Duodenal mucosa (tissue), 2 donors: ENCODE data around the gene MYCN.
A peak's percentile ranks its signal among the peaks of the same experiment; 100 is the strongest.

Source experiments
- H3K27ac ChIP-seq: one replicate; pipeline ENCODE4 v1.7.0; 2013; ENCODE audit warnings: low read depth, low read length
- H3K27me3 ChIP-seq, 2 donors: one replicate each; pipeline ENCODE4 v1.7.0; 2013; ENCODE audit warnings: low read length in 2 of 2, control low read depth in 1 of 2; ENCODE audit not compliant: insufficient read depth in 2 of 2, control insufficient read depth in 1 of 2
- H3K36me3 ChIP-seq, 2 donors: one replicate each; pipeline ENCODE4 v1.7.0; 2013; ENCODE audit warnings: low read length in 2 of 2, control low read depth in 1 of 2; ENCODE audit not compliant: insufficient read depth in 2 of 2, control insufficient read depth in 1 of 2
- H3K4me1 ChIP-seq, 2 donors: one replicate each; pipeline ENCODE4 v1.7.0; 2013; ENCODE audit warnings: low read length in 2 of 2, control low read depth in 1 of 2; ENCODE audit not compliant: insufficient read depth in 2 of 2, control insufficient read depth in 1 of 2
- H3K4me3 ChIP-seq, 2 donors: one replicate each; pipeline ENCODE4 v1.7.0; 2013; ENCODE audit warnings: low read length in 2 of 2, low read depth in 1 of 2
- H3K9ac ChIP-seq, 2 donors: one replicate each; pipeline ENCODE4 v1.7.0; 2013; ENCODE audit warnings: low read length in 2 of 2, low read depth in 1 of 2
- H3K9me3 ChIP-seq, 2 donors: one replicate each; pipeline ENCODE4 v1.7.0; 2013; ENCODE audit warnings: low read length in 2 of 2, control low read depth in 1 of 2; ENCODE audit not compliant: control insufficient read depth in 1 of 2

Gene MYCN

DNA sequence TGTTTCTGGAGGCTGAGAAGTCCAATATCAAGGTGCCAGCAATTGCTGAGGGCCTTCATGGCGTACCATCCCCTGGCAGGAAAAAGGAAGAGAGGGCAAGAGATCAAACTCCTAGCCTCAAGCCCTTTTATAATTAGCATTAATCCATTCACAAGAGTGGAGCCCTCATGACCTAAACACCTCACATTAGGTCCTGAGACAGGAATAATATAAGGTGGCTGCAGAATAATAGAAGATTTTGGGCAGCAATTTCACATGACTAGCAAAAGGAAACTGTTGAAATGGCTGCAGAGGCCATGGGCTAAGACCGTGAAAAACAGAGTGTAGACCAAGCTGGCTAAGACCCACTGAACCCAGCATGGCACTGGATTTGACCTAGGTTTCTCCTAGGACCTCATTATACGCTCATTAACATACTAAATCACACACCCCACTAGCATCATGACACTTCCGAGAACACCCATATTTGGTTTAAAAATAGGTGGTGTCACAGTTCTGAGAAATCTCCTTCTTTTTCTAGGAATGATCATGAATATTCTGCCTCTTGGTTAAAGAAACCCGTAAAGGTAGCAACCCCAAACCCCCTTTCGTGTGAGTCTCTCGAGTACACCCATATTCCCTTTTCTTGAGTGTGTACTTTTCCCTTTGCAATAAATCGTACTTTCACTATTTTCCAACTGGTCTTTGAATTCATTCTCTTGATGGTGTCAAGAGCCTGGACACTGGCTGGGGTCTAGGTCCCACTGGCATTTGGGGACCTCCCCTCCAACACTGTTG, 3.1 kb upstream of the MYCN start:
- Histone ChIP-seq H3K4me3 (no peak overlapping the region), H3K36me3 (no peaks in the 10 kb centered on the region), H3K27me3 (peaks cover 0 to 9% of the 10 kb centered on the region in 2 donors), H3K9ac (no peak overlapping the region), H3K27ac (no peak overlapping the region), H3K9me3 (no peaks in the 10 kb centered on the region), H3K4me1 (peaks cover 0 to 15% of the 10 kb centered on the region in 2 donors)

DNA sequence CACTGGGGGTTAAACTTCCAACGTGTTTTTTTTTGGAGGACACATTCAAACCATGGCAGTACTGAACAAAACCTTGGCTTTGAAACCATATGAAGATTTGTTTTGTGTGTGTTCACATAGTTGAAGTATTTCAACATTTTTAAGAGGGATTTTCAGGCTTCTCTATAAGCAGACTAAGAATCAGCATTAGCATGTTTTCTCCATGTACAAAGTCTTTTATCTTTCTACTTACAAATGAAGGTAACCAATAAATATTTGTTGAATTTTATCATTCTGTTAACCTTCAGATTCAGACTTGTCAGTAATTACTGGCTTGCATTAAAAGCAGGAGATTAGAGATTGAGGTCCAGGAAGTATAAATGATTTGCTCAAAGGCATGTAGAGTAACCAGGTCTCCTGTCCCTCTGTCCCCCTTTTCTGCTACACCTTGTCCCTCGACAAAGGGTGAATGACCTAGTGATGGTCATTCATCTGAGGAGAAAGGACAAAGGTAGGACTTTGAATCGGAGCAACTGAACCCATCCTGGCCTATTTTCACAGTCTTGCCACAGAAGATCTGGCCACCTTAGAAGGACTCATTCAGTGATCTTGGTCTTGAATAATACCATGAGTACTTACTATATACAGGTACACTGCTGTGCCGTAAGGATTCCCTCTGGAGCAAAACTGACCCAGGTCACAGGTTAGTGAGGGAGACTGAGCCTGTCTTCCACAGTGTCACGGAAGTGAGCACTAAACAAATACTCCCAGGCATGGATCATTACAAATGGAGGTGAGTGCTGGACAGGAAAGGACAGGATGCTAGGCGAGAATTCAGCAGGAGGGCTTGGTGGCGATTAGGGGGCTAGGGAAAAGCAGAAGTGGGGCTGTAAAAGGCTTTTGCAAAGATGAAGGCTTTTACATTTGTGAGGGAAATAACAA, 2.2 kb upstream of the MYCN start:
- no peak overlapping the region for H3K9ac ChIP-seq
- no peaks in the 10 kb centered on the region for H3K9me3 ChIP-seq
- H3K27ac ChIP-seq = no peak overlapping the region
- peaks cover 4 to 19% of the 10 kb centered on the region in 2 donors for H3K4me1 ChIP-seq
- no peak overlapping the region for H3K4me3 ChIP-seq
- no peaks in the 10 kb centered on the region for H3K36me3 ChIP-seq
- peaks cover 0 to 13% of the 10 kb centered on the region in 2 donors for H3K27me3 ChIP-seq

DNA sequence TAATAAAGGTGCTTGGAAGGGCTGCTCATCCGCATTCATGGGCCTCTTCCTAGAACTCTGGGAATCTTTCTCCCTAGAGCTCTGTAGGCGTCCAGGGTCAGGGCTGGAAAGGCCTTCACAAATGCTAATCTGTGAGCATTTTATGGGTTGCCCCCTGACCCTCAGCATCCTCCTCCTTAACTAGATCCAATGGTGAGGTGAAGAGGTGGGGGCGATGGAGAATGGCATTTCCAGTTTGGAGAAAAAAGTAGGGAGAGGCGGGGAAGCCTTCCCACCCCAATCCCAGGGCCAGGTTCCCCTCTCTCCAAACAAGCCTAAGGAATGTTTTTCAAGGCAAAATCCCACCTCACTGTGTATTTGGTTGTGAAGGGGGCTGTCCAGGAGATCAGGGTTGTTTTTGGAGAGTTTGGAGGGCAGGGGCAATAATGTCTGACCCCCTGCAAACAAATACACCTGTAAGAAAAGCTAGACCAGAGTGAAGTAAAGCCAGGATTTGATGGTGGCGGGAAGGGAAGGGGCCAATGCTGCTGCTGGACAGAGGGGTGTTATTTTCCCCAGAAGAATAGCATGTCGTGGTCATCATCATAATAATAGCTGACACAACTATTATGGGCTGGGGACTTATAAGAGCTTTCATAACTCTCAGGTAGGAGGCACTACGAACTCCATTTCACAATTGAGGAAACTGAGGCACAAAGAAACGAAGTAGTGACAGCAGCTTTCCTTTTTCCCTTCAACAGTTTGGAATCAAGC, 1.4 kb upstream of the MYCN start:
- Histone ChIP-seq H3K9ac (peak overlapping the region in 1 of 2 donors; percentile 32), H3K27me3 (peaks cover 0 to 13% of the 10 kb centered on the region in 2 donors), H3K9me3 (no peaks in the 10 kb centered on the region), H3K27ac (no peak overlapping the region), H3K4me1 (peaks cover 12 to 27% of the 10 kb centered on the region in 2 donors), H3K4me3 (peak overlapping the region; percentile 63 to 74), H3K36me3 (no peaks in the 10 kb centered on the region)

DNA sequence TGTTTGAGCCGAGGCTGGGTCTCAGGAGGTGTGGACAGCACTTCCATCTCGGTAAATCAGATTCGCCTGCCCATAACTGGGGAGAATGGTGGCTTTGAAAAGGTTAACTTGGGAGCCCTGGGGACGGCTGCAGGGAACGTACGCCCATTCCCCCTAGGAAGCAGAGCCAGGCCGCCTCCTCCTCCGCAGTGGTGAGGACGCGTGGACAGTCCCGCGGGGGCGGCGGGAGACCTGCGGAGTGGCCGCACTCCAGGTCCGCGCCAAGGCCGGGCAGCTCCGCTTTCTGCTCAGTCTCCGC, 845 bp upstream of the MYCN start:
- Histone ChIP-seq H3K4me3 (peak overlapping the region; percentile 63 to 74), H3K9me3 (no peaks in the 10 kb centered on the region), H3K27me3 (peaks cover 0 to 13% of the 10 kb centered on the region in 2 donors), H3K9ac (peak overlapping the region in 1 of 2 donors; percentile 32), H3K4me1 (peaks cover 17 to 27% of the 10 kb centered on the region in 2 donors), H3K27ac (no peak overlapping the region), H3K36me3 (no peaks in the 10 kb centered on the region)

DNA sequence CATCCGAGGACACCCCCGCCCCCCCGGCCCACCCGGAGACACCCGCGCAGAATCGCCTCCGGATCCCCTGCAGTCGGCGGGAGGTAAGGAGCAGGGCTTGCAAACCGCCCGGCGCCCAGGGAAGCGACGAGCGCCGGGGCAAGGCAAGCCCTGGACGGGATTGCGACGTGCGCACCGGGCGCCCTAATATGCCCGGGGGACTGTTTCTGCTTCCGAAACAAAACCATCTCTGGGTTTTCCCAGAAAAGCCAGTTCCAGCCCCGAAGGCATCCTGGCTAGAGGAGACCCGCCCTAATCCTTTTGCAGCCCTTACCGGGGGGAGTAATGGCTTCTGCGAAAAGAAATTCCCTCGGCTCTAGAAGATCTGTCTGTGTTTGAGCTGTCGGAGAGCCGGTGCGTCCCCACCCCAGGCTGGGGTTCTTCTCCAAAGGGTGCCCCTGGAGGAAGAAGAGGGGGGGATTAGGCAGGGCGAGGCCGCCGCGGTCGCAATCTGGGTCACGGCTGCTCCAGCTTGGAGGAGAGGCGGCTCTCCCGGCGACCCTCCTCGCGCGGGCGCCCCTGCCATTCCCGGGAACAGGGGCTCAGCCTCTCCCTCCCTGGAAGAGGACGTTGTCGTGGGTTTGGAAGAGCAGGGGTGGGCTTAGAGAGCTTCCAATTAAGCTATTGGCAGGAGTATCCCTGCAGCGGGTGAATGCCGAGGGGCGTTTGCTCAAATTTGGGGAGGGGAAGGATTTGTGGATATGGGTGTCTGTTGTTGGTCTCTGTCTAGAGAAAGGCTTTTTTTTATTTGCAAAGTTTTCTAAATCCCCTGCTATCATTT, 521 bp downstream of the MYCN start:
- Histone ChIP-seq H3K36me3 (peaks cover 0 to 6% of the 10 kb centered on the region in 2 donors), H3K9me3 (no peaks in the 10 kb centered on the region), H3K27me3 (peaks cover 0 to 13% of the 10 kb centered on the region in 2 donors), H3K27ac (no peak overlapping the region), H3K4me1 (peaks cover 17 to 27% of the 10 kb centered on the region in 2 donors), H3K9ac (peak overlapping the region; percentile 41 to 60), H3K4me3 (peak overlapping the region; percentile 63 to 74)

DNA sequence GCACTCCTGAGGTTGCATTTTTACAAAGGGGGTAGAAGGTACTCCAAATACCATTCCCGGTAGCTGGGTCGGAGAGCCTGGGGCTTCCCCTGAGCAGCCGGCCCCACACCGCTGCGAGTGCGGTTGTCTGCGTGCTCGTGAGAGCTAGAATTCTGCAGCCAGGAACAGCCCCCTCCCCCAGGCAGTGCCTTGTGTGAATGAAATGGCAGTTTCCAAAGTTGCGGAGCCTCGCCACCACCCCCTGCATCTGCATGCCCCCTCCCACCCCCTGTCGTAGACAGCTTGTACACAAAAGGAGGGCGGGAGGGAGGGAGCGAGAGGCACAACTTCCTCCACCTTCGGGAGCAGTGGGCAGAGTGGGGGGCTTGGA, 1.1 kb downstream of the MYCN start:
- peaks cover 17 to 27% of the 10 kb centered on the region in 2 donors for H3K4me1 ChIP-seq
- no peak overlapping the region for H3K27ac ChIP-seq
- H3K9ac ChIP-seq = peak overlapping the region; percentile 41 to 47
- no peaks in the 10 kb centered on the region for H3K9me3 ChIP-seq
- H3K27me3 ChIP-seq = peaks cover 0 to 13% of the 10 kb centered on the region in 2 donors
- peaks cover 0 to 8% of the 10 kb centered on the region in 2 donors for H3K36me3 ChIP-seq
- H3K4me3 ChIP-seq = peak overlapping the region; percentile 63 to 74

DNA sequence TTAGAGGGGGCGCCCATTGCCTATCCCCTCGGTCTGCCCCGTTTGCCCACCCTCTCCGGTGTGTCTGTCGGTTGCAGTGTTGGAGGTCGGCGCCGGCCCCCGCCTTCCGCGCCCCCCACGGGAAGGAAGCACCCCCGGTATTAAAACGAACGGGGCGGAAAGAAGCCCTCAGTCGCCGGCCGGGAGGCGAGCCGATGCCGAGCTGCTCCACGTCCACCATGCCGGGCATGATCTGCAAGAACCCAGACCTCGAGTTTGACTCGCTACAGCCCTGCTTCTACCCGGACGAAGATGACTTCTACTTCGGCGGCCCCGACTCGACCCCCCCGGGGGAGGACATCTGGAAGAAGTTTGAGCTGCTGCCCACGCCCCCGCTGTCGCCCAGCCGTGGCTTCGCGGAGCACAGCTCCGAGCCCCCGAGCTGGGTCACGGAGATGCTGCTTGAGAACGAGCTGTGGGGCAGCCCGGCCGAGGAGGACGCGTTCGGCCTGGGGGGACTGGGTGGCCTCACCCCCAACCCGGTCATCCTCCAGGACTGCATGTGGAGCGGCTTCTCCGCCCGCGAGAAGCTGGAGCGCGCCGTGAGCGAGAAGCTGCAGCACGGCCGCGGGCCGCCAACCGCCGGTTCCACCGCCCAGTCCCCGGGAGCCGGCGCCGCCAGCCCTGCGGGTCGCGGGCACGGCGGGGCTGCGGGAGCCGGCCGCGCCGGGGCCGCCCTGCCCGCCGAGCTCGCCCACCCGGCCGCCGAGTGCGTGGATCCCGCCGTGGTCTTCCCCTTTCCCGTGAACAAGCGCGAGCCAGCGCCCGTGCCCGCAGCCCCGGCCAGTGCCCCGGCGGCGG, 1.7 kb downstream of the MYCN start:
- H3K4me1 ChIP-seq = peaks cover 17 to 27% of the 10 kb centered on the region in 2 donors
- peak overlapping the region; percentile 63 to 74 for H3K4me3 ChIP-seq
- H3K27ac ChIP-seq = no peak overlapping the region
- H3K9me3 ChIP-seq = no peaks in the 10 kb centered on the region
- peaks cover 0 to 11% of the 10 kb centered on the region in 2 donors for H3K36me3 ChIP-seq
- H3K9ac ChIP-seq = peak overlapping the region in 1 of 2 donors; percentile 47
- peaks cover 0 to 13% of the 10 kb centered on the region in 2 donors for H3K27me3 ChIP-seq

DNA sequence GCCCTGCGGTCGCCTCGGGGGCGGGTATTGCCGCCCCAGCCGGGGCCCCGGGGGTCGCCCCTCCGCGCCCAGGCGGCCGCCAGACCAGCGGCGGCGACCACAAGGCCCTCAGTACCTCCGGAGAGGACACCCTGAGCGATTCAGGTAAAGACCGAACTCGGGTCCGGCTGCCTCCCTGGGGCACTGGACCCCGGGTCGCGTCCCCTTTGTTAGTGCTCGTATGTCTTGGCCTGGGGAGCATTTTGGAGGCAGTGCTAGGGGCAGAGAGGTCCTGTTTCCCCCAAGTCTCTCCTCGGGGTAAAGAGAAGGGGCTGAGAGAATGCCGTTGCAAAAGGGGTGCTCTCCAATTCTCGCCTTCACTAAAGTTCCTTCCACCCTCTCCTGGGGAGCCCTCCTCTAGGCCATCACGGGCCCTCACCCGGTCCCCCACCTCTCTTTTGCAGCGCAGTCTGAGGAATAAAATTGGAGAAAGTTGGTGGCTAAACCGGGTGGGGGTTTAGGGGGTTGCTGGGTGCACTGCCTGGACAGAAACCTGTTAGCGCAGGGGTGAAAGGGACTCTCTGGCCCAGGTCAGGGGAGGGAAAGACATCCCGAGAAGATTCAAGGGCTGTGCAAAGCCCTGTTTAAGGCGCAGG, 2.5 kb downstream of the MYCN start:
- H3K9me3 ChIP-seq = no peaks in the 10 kb centered on the region
- peaks cover 0 to 13% of the 10 kb centered on the region in 2 donors for H3K27me3 ChIP-seq
- no peak overlapping the region for H3K27ac ChIP-seq
- peak overlapping the region; percentile 44 to 68 for H3K4me3 ChIP-seq
- H3K36me3 ChIP-seq = peaks cover 0 to 11% of the 10 kb centered on the region in 2 donors
- peaks cover 17 to 27% of the 10 kb centered on the region in 2 donors for H3K4me1 ChIP-seq
- H3K9ac ChIP-seq = peak overlapping the region; percentile 10 to 24
